ENCODE results near the gene XKR3.
"Not testable (repeated sequence)": the region's sequence is repeated elsewhere in the genome, so short reads cannot be mapped to it uniquely, and the experiment has no call there.

- TF ChIP-seq CTCF (IDR thresholded peaks at IDR 0.05 in 4 of 5, conservative IDR thresholded peaks at IDR 0.05 in 1 of 5); POLR2A (IDR thresholded peaks at IDR 0.05): not testable (repeated sequence)
Observed at GRCh38 chr22:16771569-16771968, 53.6 kb downstream of the XKR3 start.
